Bone marrow (tissue), 2 donors: ENCODE measurements around the gene SLC34A2.
"Not testable (repeated sequence)": the region's sequence is repeated elsewhere in the genome, so short reads cannot be mapped to it uniquely, and the experiment has no call there.

ENCODE experiments used
- DNase-seq, 2 donors: peaks; one replicate each; lab custom pipeline; 2025; lab: John Stamatoyannopoulos, UW

Gene SLC34A2, protein sequence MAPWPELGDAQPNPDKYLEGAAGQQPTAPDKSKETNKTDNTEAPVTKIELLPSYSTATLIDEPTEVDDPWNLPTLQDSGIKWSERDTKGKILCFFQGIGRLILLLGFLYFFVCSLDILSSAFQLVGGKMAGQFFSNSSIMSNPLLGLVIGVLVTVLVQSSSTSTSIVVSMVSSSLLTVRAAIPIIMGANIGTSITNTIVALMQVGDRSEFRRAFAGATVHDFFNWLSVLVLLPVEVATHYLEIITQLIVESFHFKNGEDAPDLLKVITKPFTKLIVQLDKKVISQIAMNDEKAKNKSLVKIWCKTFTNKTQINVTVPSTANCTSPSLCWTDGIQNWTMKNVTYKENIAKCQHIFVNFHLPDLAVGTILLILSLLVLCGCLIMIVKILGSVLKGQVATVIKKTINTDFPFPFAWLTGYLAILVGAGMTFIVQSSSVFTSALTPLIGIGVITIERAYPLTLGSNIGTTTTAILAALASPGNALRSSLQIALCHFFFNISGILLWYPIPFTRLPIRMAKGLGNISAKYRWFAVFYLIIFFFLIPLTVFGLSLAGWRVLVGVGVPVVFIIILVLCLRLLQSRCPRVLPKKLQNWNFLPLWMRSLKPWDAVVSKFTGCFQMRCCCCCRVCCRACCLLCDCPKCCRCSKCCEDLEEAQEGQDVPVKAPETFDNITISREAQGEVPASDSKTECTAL

GRCh38 chr4:25654971-25655963 is at the start of gene SLC34A2:
TSS of gene SLC34A2 (plus strand) at chr4:25655851. CDS start at chr4:25662501, 6,650 bp downstream.
- no peak for DNase-seq

DNA sequence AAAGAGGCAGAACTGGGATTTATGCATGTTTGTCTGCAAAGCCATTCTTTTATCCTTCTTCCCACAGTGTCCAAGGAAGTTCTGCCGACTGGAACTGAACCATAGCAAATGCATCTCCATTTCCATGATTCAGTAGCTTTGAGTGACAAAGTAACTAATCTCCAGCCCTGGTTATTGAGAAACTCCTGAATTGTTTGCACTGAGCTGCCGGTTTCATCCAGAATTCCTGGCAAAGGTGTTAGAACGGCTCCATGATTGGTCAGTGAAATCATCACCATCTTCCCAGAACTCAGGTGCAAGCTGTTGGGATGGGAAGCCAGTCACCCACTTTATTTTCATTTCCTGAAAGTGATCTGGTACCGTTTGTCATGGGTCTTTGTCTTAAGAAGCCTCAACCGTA is 47.0 kb upstream of the SLC34A2 start:
- DNase-seq: no peak

- no peak for DNase-seq
Measured at GRCh38 chr4:25609976-25610375, 45.7 kb upstream of the SLC34A2 start.

GRCh38 chr4:25613613-25614012 is 42.0 kb upstream of the SLC34A2 start:
- DNase-seq: not testable (repeated sequence)

- no peak for DNase-seq
Measured at GRCh38 chr4:25614807-25615206, 40.8 kb upstream of the SLC34A2 start.

DNA sequence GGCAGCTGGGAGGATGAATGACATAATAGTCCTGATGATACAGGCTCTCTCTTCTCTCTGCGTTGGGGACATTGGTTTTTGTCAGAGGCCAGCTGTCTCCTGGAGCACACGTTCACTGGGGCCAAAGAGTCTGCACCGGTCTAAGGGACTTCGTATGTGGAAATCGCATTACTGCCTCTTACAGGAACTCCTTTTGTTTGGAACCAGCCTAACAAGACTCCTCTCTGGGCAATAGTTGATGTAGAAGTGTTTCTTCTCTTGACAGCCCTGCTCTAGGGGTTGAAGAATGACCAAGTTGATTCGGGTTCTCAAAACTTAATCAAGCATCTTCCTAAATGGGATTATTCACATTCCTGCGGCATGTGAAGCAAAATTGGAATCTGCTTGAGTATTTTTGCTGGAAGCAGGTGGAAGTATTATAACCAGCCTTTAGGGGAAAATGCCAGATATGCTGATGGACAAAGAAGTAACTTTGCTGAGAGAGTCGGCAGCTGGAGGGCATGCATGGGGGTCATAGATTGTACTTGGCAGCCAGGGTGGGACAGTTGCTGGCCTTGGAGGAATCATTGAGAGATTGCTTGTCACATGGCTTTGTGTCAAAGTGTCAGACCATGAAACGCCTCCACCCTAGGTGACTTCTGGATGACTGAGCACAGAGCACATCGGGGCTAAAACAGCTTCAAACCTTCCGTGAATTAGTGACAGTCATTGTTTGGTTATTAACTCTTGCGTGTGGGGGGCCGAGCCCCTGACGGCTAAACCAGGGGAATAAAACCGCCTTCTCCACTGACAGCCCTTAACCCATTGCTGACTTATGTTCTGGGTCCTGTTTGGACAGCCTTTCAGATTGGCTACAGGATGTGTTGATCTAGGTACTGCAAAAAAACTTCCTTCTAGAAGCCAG is 34.4 kb upstream of the SLC34A2 start:
- DNase-seq: no peak

- DNase-seq: no peak
Measured at GRCh38 chr4:25624616-25625015, 31.0 kb upstream of the SLC34A2 start.

DNA sequence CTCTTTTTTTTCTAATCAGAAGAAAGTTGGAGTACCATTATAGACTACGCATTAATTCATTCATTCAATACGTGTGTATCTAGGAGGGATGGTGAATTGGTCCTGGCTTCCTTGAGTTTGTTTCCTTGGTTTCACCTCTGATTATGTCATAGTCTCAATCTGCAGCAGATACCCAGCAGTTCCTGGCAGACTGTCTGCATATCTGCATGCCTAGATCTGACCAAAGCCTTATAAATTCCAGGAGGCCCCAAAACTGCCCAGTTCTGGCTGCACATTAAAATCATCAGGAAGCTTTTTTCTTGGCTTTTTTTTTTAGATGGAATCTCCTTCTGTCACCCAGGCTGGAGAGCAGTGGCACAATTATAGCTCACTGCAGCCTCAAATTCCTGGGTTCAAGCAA is 27.2 kb upstream of the SLC34A2 start:
- no peak for DNase-seq

DNA sequence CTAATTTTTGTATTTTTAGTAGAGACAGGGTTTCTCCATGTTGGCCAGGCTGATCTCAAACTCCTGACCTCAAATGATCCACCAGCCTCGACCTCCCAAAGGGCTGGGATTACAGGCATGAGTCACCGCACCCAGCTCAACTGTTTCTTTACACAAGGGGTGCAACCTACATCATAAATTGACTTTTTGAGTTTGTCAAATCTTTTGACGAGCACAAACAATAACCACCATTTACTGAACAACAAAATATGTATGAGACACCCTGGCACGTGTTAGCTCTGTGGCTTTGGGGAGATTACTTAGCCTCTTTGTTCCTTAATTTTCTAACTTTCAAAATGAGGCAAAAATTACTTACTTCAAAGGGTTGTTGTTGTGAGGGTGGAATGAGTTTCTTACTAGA is 23.5 kb upstream of the SLC34A2 start:
- DNase-seq: no peak

DNA sequence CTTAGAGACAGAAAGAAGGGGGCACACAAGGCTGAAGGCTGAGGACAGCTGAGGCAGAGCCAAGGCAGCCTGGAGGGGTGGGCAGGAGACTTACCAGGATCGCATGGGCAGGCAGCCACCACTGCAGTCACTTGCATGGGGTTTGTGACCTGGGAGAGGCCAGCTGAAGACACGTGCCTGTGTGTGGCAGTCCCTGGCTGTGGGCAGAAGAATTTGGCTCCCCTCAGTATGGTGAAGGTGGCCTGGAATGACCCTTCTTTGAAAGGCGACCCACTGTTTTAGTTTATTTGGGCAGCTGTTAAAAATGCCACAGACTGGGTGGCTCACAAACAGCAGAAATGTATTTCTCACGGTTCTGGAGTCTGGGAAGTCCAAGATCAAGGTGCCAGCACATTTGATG is 22.1 kb upstream of the SLC34A2 start:
- DNase-seq: no peak

- DNase-seq: no peak
Measured at GRCh38 chr4:25635501-25635900, 20.1 kb upstream of the SLC34A2 start.

- DNase-seq: no peak
Measured at GRCh38 chr4:25637581-25638220, 17.9 kb upstream of the SLC34A2 start.

GRCh38 chr4:25638221-25638601 is 17.4 kb upstream of the SLC34A2 start:
- no peak for DNase-seq

- DNase-seq: no peak
Measured at GRCh38 chr4:25638806-25639205, 16.8 kb upstream of the SLC34A2 start.

- no peak for DNase-seq
Measured at GRCh38 chr4:25650311-25650710, 5.3 kb upstream of the SLC34A2 start.

GRCh38 chr4:25651682-25652081 is 4.0 kb upstream of the SLC34A2 start:
- DNase-seq: no peak

DNA sequence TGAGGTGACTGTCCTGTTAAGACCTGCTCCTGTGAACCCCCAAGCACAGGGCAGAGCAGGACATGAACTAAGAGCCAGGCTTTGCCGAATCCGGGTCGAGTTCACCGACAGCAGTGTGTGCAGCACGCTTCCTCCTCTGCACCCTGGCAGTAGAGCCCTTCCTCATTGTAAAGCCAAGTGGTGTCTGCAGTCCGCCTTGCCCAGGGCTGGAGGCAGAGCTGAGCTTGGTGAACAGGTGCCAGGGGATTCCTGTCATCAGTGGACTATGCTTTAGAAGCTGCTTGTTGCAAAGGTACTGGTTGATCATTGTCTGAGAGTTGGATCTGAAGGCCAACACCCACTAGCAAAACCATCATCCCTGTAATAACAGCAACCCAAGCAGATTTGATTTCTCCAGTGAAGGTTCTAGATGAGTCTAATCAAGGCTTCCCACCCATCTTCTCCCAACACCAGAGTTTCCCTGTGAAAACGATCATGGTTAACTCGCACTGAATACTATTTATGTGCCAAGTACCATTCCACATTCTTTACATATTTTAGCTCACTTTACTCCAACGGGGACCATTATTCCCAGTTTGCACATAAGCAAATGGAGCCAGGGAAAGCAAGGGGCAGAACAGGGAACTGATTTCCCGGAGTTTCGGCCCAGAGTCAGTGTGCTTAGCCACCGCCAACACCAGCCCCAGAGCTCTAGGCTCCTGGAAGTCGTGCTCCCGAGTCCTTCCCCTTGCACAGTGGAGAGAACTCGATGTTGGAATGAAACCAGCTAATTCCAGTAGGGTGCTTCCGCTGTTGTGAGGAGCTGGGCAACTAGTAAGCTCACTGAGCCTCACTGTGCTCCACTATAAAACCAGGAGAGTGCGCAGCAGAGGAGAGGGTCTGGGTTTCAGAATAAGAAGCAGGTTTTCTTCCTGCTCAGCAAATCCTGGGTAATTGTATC is 1.4 kb upstream of the SLC34A2 start:
- no peak for DNase-seq

GRCh38 chr4:25656031-25656430 is 380 bp downstream of the SLC34A2 start:
- no peak for DNase-seq

GRCh38 chr4:25658357-25658771 is 2.7 kb downstream of the SLC34A2 start:
- DNase-seq: no peak

GRCh38 chr4:25658777-25659176 is 3.1 kb downstream of the SLC34A2 start:
- DNase-seq: no peak
